Sigmoid colon (tissue), 4 donors: ENCODE results near the gene LINGO3.

ENCODE experiments used
- CTCF ChIP-seq, 4 experiments: fragments of 450-650 bp in 3 of 4; fragments of 200-600 bp in 1 of 4; IDR thresholded peaks; one replicate each; pipeline ENCODE4 v1.5.1; 2016 to 2019; ENCODE audit warnings: antibody characterized with exemption in 4 of 4, mild to moderate bottlenecking in 3 of 4, moderate library complexity in 2 of 4
- EP300 ChIP-seq, 4 donors: sonication (generic); formaldehyde crosslinking; IDR thresholded peaks; one replicate each; pipeline ENCODE4 v1.6.1; 2017; ENCODE audit warnings: antibody characterized with exemption in 4 of 4
- POLR2A ChIP-seq, 2 donors: fragments of 450-650 bp; IDR thresholded peaks; one replicate each; pipeline ENCODE4 v1.6.1; 2016; ENCODE audit warnings: antibody characterized with exemption in 2 of 2, mild to moderate bottlenecking in 2 of 2, moderate library complexity in 2 of 2

DNA sequence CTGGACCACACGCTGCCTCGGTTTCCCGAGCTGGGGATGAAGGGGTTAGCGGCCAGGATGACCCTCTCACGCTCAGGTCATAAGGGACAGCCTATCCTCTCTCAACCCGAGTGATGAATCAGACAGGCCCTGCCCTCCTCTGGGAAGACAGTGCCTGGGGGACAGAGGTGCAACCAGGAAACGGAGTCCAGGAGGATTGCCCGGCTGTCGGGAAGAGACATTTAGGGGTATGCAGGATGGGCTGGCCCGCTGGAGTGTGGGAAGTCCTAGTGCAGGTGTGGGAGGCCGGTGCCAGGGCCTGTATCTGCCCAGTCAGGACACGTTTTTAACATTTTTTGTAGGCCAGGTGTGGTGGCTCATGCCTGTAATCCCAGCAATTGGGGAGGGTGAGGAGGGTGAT lies 12.1 kb upstream of the LINGO3 start:
- TF ChIP-seq POLR2A (IDR thresholded peaks at IDR 0.05): no peak
- no peak for TF ChIP-seq CTCF (IDR thresholded peaks at IDR 0.05)
- no peak for TF ChIP-seq EP300 (IDR thresholded peaks at IDR 0.05)
